ENCODE measurements around the gene GPR146.

GRCh38 chr7:1025743-1026581, 18.4 kb upstream of the GPR146 start:
- no peak for TF ChIP-seq POLR2A (IDR thresholded peaks at IDR 0.05; ENCODE audit: low read length)
- TF ChIP-seq GATA1 (IDR thresholded peaks at IDR 0.05; ENCODE audit: low read depth, low read length): no peak

All from erythroblast (primary cell).